GM23338 (cell line): ENCODE results near the gene SERPINA3. TPM values are rescaled to one million over a fixed set of nuclear protein-coding genes. Genes with fewer than 3 reads are reported as not detected.

ENCODE experiments used
- ATAC-seq: fragments of 200-7000 bp; cut with Tn5 transposase; 3 replicates; pipeline ENCODE4 v1.9.1; 2020
- DNase-seq: peaks from one replicate; pipeline ENCODE4 v3.0.0-alpha.2; 2015; ENCODE audit warnings: low spot score
- H2AFZ ChIP-seq: fragments of 200-600 bp; sonication (generic); 2 replicates; pipeline ENCODE4 v1.8.0; 2016; ENCODE audit warnings: antibody characterized with exemption, mild to moderate bottlenecking, moderate library complexity
- H3F3A ChIP-seq: fragments of 200-600 bp; sonication (generic); replicated peaks from 2 replicates; pipeline ENCODE4 v1.8.0; 2017; ENCODE audit warnings: antibody characterized with exemption, mixed run types, low read depth
- H3K27ac ChIP-seq: fragments of 200-600 bp; sonication (generic); 2 replicates; pipeline ENCODE4 v1.6.1; 2016; ENCODE audit warnings: low read depth
- H3K27me3 ChIP-seq: fragments of 200-600 bp; sonication (generic); 2 replicates; pipeline ENCODE4 v1.8.0; 2016; ENCODE audit warnings: mild to moderate bottlenecking, mixed run types, moderate library complexity; ENCODE audit not compliant: insufficient read depth
- H3K36me3 ChIP-seq: fragments of 200-600 bp; sonication (generic); 2 replicates; pipeline ENCODE4 v1.8.0; 2016; ENCODE audit warnings: mild to moderate bottlenecking; ENCODE audit not compliant: insufficient read depth
- H3K4me1 ChIP-seq: fragments of 200-600 bp; sonication (generic); 2 replicates; pipeline ENCODE4 v1.8.0; 2016; ENCODE audit warnings: mild to moderate bottlenecking, moderate library complexity; ENCODE audit not compliant: insufficient read depth
- H3K4me2 ChIP-seq: fragments of 200-600 bp; sonication (generic); 2 replicates; pipeline ENCODE4 v1.7.1; 2017; ENCODE audit warnings: mixed run types
- H3K4me3 ChIP-seq: fragments of 200-600 bp; sonication (generic); 2 replicates; pipeline ENCODE4 v1.6.1; 2016; ENCODE audit warnings: mixed run types
- H3K79me2 ChIP-seq: fragments of 200-600 bp; sonication (generic); replicated peaks from 2 replicates; pipeline ENCODE4 v1.8.0; 2017; ENCODE audit warnings: mild to moderate bottlenecking; ENCODE audit not compliant: insufficient read depth
- H3K9me2 ChIP-seq: fragments of 200-600 bp; sonication (generic); 2 replicates; pipeline ENCODE4 v1.8.0; 2017; ENCODE audit not compliant: insufficient read depth
- H4K20me1 ChIP-seq: fragments of 200-600 bp; sonication (generic); replicated peaks from 2 replicates; pipeline ENCODE4 v1.8.0; 2017; ENCODE audit warnings: mild to moderate bottlenecking; ENCODE audit not compliant: insufficient read depth
- H3K27ac Mint-ChIP-seq: 2 replicates; pipeline ENCODE4 v1.8.0; 2020; ENCODE audit warnings: inconsistent platforms, mild to moderate bottlenecking, moderate library complexity, mixed read lengths
- H3K27me3 Mint-ChIP-seq: 3 replicates; pipeline ENCODE4 v1.8.0; 2022; ENCODE audit warnings: low read depth, mild to moderate bottlenecking, moderate library complexity, mixed read lengths, inconsistent platforms; ENCODE audit not compliant: insufficient read depth, poor library complexity
- H3K36me3 Mint-ChIP-seq: 3 replicates; pipeline ENCODE4 v1.8.0; 2021; ENCODE audit warnings: low read depth, mild to moderate bottlenecking, inconsistent platforms, moderate library complexity, mixed read lengths
- H3K4me1 Mint-ChIP-seq: 3 replicates; pipeline ENCODE4 v1.8.0; 2020; ENCODE audit warnings: mild to moderate bottlenecking, inconsistent platforms, mixed read lengths
- H3K4me3 Mint-ChIP-seq: 3 replicates; pipeline ENCODE4 v1.8.0; 2021; ENCODE audit warnings: moderate library complexity, mild to moderate bottlenecking, inconsistent platforms, mixed read lengths
- H3K9me3 Mint-ChIP-seq: 3 replicates; pipeline ENCODE4 v1.8.0; 2020; ENCODE audit warnings: moderate library complexity, mild to moderate bottlenecking, inconsistent platforms, mixed read lengths
- ETS1 ChIP-seq: IDR thresholded peaks from 2 replicates; pipeline ENCODE4 v1.6.1; 2016; ENCODE audit warnings: antibody characterized with exemption
- EZH2 ChIP-seq: fragments of 200-600 bp; sonication (generic); IDR thresholded peaks from one replicate; pipeline ENCODE4 v1.8.0; 2017; ENCODE audit warnings: antibody characterized with exemption, mild to moderate bottlenecking, low read depth; ENCODE audit not compliant: unreplicated experiment
- EZH2phosphoT487 ChIP-seq: fragments of 200-600 bp; sonication (generic); IDR thresholded peaks from one replicate; pipeline ENCODE4 v1.8.1; 2018; ENCODE audit warnings: antibody characterized with exemption; ENCODE audit not compliant: unreplicated experiment
- POLR2AphosphoS5 ChIP-seq: IDR thresholded peaks from 2 replicates; pipeline ENCODE4 v1.6.1; 2016; ENCODE audit warnings: antibody characterized with exemption, low read depth
- polyA plus RNA-seq: library from polyadenylated mRNA; unstranded; fragments of >200 nt; fragmentation: Nextera tagmentation; extraction: Ambion mirVana; gene quantifications from 2 replicates; pipeline ENCODE4 v1.2.1, GENCODE V29; 2016
- total RNA-seq: library from RNA; depleted of rRNA; stranded (reverse); fragments of >200 nt; shearing (Covaris generic); gene quantifications from 2 replicates; pipeline ENCODE4 v1.2.3, GENCODE V29; 2014
- TF ChIP-seq, protein P1 (sequence below): fragments of 250-450 bp; sonication (Bioruptor Pico); IDR thresholded peaks from 2 replicates; pipeline ENCODE4 v1.5.0; 2020; ENCODE audit warnings: mild to moderate bottlenecking, moderate library complexity

SERPINA3 gene
- total and polyA plus RNA-seq, 2 experiments from 2014 or later, result not detected

DNA sequence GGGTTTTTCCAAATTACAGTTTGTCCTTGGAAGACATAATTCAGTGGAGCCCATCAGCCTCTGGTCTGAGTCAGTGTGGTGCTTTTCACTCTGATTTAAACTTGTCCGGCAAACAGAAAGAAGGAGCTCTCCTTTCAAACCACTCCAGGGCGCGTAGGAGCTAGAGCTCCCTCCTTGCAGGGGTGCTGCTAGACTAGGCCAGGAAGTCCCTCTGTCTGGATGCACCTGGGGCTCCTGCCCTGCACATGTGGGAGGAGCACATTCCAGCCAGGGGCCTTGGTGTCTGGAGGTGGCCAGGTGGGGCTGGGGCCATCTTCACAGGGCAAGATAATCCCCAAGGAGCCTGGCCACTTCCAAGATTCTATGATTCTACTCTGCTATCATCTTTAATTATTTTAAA, 3.1 kb downstream of the SERPINA3 start:
- no peaks in the 10 kb centered on the region for H3F3A ChIP-seq
- DNase-seq (no peak), ATAC-seq (no peak)
- no peaks in the 10 kb centered on the region for H3K9me2 ChIP-seq
- no peaks in the 10 kb centered on the region for H3K4me1 ChIP-seq
- Mint-ChIP-seq H3K36me3 (peaks cover 17% of the 10 kb centered on the region; the same call in 2 of the 3 replicates), H3K4me3 (no peak overlapping the region), H3K4me1 (peaks cover 5% of the 10 kb centered on the region; the same call in 1 of the 3 replicates), H3K9me3 (peaks cover 38% of the 10 kb centered on the region), H3K27ac (no peak overlapping the region), H3K27me3 (peaks cover 6% of the 10 kb centered on the region)
- no peak overlapping the region for H3K4me2 ChIP-seq
- no peaks in the 10 kb centered on the region for H3K36me3 ChIP-seq
- no peak overlapping the region for H3K4me3 ChIP-seq
- H4K20me1 ChIP-seq, result no peaks in the 10 kb centered on the region
- no peaks in the 10 kb centered on the region for H3K27me3 ChIP-seq
- TF ChIP-seq EZH2phosphoT487, result no peak
- TF ChIP-seq, protein P1, sequence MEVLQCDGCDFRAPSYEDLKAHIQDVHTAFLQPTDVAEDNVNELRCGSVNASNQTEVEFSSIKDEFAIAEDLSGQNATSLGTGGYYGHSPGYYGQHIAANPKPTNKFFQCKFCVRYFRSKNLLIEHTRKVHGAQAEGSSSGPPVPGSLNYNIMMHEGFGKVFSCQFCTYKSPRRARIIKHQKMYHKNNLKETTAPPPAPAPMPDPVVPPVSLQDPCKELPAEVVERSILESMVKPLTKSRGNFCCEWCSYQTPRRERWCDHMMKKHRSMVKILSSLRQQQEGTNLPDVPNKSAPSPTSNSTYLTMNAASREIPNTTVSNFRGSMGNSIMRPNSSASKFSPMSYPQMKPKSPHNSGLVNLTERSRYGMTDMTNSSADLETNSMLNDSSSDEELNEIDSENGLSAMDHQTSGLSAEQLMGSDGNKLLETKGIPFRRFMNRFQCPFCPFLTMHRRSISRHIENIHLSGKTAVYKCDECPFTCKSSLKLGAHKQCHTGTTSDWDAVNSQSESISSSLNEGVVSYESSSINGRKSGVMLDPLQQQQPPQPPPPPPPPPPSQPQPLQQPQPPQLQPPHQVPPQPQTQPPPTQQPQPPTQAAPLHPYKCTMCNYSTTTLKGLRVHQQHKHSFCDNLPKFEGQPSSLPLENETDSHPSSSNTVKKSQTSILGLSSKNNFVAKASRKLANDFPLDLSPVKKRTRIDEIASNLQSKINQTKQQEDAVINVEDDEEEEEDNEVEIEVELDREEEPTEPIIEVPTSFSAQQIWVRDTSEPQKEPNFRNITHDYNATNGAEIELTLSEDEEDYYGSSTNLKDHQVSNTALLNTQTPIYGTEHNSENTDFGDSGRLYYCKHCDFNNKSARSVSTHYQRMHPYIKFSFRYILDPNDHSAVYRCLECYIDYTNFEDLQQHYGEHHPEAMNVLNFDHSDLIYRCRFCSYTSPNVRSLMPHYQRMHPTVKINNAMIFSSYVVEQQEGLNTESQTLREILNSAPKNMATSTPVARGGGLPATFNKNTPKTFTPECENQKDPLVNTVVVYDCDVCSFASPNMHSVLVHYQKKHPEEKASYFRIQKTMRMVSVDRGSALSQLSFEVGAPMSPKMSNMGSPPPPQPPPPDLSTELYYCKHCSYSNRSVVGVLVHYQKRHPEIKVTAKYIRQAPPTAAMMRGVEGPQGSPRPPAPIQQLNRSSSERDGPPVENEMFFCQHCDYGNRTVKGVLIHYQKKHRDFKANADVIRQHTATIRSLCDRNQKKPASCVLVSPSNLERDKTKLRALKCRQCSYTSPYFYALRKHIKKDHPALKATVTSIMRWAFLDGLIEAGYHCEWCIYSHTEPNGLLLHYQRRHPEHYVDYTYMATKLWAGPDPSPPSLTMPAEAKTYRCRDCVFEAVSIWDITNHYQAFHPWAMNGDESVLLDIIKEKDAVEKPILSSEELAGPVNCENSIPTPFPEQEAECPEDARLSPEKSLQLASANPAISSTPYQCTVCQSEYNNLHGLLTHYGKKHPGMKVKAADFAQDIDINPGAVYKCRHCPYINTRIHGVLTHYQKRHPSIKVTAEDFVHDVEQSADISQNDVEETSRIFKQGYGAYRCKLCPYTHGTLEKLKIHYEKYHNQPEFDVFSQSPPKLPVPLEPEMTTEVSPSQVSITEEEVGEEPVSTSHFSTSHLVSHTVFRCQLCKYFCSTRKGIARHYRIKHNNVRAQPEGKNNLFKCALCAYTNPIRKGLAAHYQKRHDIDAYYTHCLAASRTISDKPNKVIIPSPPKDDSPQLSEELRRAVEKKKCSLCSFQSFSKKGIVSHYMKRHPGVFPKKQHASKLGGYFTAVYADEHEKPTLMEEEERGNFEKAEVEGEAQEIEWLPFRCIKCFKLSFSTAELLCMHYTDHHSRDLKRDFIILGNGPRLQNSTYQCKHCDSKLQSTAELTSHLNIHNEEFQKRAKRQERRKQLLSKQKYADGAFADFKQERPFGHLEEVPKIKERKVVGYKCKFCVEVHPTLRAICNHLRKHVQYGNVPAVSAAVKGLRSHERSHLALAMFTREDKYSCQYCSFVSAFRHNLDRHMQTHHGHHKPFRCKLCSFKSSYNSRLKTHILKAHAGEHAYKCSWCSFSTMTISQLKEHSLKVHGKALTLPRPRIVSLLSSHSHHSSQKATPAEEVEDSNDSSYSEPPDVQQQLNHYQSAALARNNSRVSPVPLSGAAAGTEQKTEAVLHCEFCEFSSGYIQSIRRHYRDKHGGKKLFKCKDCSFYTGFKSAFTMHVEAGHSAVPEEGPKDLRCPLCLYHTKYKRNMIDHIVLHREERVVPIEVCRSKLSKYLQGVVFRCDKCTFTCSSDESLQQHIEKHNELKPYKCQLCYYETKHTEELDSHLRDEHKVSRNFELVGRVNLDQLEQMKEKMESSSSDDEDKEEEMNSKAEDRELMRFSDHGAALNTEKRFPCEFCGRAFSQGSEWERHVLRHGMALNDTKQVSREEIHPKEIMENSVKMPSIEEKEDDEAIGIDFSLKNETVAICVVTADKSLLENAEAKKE (CRISPR knock-in tag), result no peak
- no peak for TF ChIP-seq EZH2
- no peak for TF ChIP-seq ETS1
- TF ChIP-seq POLR2AphosphoS5, result no peak
- no peak overlapping the region for H2AFZ ChIP-seq
- H3K27ac ChIP-seq, result no peak overlapping the region
- H3K79me2 ChIP-seq, result no peaks in the 10 kb centered on the region
